Measurements from ENCODE around the gene CGB5. TPM values are rescaled to one million over a fixed set of nuclear protein-coding genes. Genes with fewer than 3 reads are reported as not detected.
"Not testable (repeated sequence)": the region's sequence is repeated elsewhere in the genome, so short reads cannot be mapped to it uniquely, and the experiment has no call there.

Gene CGB5
- total RNA-seq, 2 experiments from 2014 or later: not detected

DNA sequence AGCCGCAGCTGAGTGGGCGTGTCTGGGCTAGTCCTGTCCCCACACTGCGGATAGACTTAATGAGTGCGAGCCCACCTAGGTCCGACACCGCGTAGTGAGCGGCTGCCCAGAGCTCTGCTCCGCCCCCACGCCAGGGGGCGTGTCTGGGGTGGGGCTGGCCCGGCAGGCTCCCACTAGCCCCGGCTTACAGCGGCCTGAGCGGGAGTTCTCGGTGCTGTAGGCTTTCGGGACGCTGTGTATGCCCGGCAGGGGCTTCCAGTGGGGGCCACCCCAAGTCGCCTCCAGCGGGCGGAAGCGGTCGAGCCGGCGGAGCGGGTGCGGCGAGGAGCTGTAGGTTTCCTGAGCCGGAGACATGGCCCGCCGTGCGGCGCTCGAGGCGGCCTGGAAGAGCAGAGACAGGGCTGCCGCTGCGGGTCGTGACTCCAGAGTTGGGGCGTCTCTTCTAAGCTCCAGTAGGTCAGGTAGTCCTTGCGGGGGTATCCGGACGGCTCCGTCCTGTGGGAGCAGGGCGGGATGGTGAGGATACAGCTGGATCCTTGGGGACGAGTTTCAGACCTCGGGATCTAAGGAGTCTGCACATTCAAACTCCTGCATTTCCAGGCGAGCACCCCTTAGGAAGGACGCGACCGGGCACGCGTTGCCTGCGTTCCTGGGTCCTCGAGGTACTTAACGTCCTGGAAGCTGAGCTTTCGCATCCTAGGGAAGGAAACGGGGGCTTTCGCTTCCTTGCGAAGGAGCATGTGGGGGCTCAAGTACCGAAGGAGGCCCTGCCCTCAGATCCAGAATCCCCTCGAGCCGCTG is 12.7 kb downstream of the CGB5 start:
- DNase-seq (peak; percentile 77), ATAC-seq (ENCODE audit: low read depth) (peak; percentile 80)
- H3K36me3 Mint-ChIP-seq: no peaks in the 10 kb centered on the region
- no peaks in the 10 kb centered on the region for H3K9me3 Mint-ChIP-seq
- H3K4me1 Mint-ChIP-seq: peaks cover 11% of the 10 kb centered on the region
- H3K27me3 Mint-ChIP-seq: peaks cover 49% of the 10 kb centered on the region
- peak overlapping the region; percentile 70 for H3K4me3 Mint-ChIP-seq
- H3K27ac Mint-ChIP-seq: no peak overlapping the region
- POLR2A ChIA-PET: no interaction called here

DNA sequence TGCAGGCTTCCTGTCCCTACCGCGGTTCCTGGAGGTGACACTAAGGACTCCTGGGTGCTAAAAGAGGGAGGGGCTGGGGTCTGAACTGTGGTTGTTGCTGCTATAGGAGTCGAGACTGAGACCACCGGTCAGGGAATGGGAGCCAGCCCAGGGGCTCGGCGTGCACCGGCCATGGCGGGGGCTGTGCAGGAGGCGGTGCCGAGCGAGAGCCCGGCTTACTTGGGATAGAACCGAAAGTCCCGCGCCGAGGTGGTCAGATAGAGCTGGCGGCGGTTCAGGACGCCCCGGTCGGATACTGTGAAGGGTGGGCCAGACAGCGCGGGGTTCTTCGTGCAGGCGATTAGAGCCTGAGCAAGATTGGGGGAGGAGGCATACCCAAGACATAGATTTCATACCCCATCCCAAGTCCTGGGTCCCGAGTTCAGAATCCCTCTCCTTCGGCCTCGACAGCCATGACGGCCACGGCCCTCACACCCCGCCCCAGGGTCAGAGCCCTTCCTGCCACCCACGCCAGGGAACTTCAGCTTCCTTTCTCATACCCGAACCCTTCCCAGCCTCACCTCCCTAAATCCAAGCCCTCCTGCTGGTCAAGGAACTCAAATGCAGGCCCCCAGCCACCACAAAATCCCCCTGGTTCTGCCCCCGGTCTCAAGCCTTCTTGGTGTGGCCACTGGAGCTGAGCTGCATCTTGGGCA is 13.4 kb downstream of the CGB5 start:
- ATAC-seq (ENCODE audit: low read depth); H3K9me3 Mint-ChIP-seq; H3K27ac Mint-ChIP-seq; H3K36me3 Mint-ChIP-seq; POLR2A ChIA-PET; DNase-seq: not testable (repeated sequence)
- H3K27me3 Mint-ChIP-seq: peaks cover 56% of the 10 kb centered on the region
- H3K4me3 Mint-ChIP-seq: peak overlapping the region; percentile 70
- peaks cover 11% of the 10 kb centered on the region for H3K4me1 Mint-ChIP-seq

DNA sequence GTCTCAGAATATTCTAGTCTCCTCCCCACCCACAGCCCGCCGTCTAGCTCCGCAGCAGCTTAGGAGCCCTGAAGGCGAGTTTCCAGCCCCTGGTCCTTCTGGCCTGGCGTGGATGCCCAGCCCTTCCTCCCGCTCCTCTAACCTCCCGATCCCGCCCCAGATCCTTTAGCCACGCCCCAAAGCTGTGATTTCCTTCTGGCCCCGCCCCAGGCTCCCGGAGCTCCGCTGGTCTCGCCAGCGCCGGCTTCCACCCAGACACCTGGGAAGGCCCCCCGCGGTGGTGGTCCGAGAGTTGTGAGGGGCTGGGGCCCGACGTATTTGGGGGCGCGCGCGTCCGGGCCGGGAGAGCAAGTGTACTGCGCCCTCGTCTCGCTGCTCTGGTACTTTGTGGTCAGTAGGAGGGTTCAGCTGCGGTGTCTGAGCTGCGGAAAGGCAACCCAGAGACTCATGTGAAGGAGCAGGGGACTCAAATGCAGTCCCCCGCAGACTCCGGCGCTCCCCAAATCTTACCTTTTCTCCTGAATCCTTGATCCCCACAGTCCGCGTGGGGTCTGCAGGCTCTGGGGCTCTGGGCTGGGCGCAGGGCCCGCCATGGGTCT is 14.1 kb downstream of the CGB5 start, which contains the start of gene CGB7:
CGB7 (minus strand) TSS at position 114 of the 599 bp plus-strand sequence. CDS start 2,374 bp downstream, outside the sequence.
- POLR2A ChIA-PET: no interaction called here
- peak; percentile 52 for DNase-seq

DNA sequence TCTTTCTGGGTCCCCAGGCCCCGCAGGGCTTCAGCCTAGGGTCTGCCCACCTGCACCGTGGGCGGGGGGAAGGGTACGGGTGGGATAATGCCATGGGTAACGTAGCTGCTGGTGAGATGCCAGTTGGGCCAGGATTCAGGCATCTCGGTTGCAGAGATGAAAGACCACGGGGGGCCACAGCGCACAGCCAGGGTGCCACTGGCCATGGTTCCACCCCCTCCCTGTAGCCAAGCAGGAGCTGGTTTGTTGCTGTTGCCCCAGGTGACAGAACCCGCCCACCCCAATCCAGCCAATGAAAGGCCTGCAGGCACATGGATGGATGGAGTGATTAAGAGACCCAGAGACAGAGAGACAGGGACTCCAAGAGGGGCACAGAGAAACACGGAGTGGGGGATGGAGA is 14.9 kb downstream of the CGB5 start:
- ATAC-seq (ENCODE audit: low read depth) (no peak), DNase-seq (no peak)
- H3K27ac Mint-ChIP-seq: no peak overlapping the region
- POLR2A ChIA-PET: no interaction called here
- H3K36me3 Mint-ChIP-seq: no peaks in the 10 kb centered on the region
- peaks cover 11% of the 10 kb centered on the region for H3K4me1 Mint-ChIP-seq
- no peak overlapping the region for H3K4me3 Mint-ChIP-seq
- no peaks in the 10 kb centered on the region for H3K9me3 Mint-ChIP-seq
- H3K27me3 Mint-ChIP-seq: peaks cover 65% of the 10 kb centered on the region

More for the DNA sequence above, 14.1 kb downstream of the CGB5 start, which contains the start of gene CGB7:
- H3K27me3 Mint-ChIP-seq: peaks cover 57% of the 10 kb centered on the region
- peaks cover 11% of the 10 kb centered on the region for H3K4me1 Mint-ChIP-seq
- no peak within 1 kb of the TSS for H3K27ac Mint-ChIP-seq
- ATAC-seq (ENCODE audit: low read depth): no peak
- peak within 1 kb of the TSS; percentile 70 for H3K4me3 Mint-ChIP-seq
- no peaks in the 10 kb centered on the region for H3K9me3 Mint-ChIP-seq
- no peaks in the 10 kb centered on the region for H3K36me3 Mint-ChIP-seq

DNA sequence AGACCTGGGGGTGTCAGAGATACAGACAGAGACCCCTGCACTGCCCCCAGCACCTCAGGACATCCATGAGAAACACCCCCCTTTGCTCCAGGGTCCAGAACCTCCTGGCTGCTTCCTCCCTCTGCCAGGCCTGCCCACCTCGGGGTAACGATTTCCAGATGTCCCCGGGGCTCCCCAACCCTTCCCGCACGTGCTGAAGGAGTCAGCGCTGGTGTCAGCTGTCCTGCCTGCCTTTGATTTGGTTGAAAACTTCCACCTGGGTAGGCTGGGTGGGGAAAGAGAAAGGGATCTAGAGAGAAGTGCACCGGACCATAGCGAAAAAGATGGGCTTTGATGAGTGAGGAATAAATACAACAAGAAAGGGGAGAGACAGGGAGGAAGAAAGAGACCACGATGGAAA is 15.4 kb downstream of the CGB5 start:
- DNase-seq: no peak
- POLR2A ChIA-PET: no interaction called here
- H3K36me3 Mint-ChIP-seq: no peaks in the 10 kb centered on the region
- no peak overlapping the region for H3K27ac Mint-ChIP-seq
- no peak overlapping the region for H3K4me3 Mint-ChIP-seq
- peaks cover 11% of the 10 kb centered on the region for H3K4me1 Mint-ChIP-seq
- H3K9me3 Mint-ChIP-seq: no peaks in the 10 kb centered on the region
- H3K27me3 Mint-ChIP-seq: peaks cover 70% of the 10 kb centered on the region
- no peak for ATAC-seq (ENCODE audit: low read depth)

DNA sequence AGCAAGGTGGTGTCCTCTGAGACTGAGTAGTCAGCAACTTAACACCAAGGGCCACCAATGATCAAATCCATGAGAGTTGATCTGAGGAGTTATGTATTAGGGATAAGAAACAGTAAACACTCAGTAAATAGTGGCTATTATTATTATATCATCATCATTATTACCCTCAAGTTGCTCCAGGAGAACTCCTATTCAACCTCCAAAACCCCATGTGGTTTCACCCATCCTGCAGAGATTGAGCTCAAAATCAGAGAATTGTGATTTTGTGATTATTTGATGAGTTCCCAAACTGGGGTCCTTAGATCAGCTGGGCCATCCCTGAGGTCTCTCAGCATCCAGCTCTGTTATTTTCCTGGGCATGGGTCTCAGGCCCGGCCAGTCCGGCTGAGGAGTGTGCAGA is 17.4 kb downstream of the CGB5 start:
- DNase-seq (no peak), ATAC-seq (ENCODE audit: low read depth) (no peak)
- no peaks in the 10 kb centered on the region for H3K9me3 Mint-ChIP-seq
- no peaks in the 10 kb centered on the region for H3K36me3 Mint-ChIP-seq
- H3K4me1 Mint-ChIP-seq: peaks cover 11% of the 10 kb centered on the region
- H3K4me3 Mint-ChIP-seq: no peak overlapping the region
- POLR2A ChIA-PET: interaction anchor here (1.4 kb wide), 1 partner anchor 9 kb away, joined by 3 read pairs; no protein-coding TSS in a partner anchor
- no peak overlapping the region for H3K27ac Mint-ChIP-seq
- H3K27me3 Mint-ChIP-seq: peaks cover 83% of the 10 kb centered on the region

DNA sequence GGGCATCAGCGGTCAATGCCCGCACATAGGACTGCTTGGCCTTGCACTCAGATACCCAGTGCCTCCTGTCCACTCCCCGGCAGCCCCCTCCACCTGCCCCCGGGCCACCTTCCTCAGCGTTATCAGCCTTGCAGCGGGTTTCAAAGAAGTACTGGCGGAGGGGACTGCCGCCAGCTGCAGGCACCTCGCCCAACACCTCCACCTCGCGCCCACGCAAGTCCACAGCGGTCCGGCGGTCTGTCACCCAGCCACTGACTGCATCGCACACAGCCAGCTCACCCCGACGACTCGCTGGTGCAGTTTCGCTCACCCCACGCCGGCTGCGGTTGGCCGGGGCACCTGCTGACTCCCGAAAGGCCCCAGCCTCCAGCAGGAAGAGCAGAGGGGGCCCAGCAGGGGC is 17.8 kb downstream of the CGB5 start:
- Mint-ChIP-seq H3K4me3 (no peak overlapping the region), H3K4me1 (peaks cover 11% of the 10 kb centered on the region), H3K27me3 (peaks cover 83% of the 10 kb centered on the region), H3K9me3 (no peaks in the 10 kb centered on the region), H3K27ac (no peak overlapping the region), H3K36me3 (no peaks in the 10 kb centered on the region)
- ATAC-seq (ENCODE audit: low read depth): no peak
- POLR2A ChIA-PET: no interaction called here
- DNase-seq: no peak

DNA sequence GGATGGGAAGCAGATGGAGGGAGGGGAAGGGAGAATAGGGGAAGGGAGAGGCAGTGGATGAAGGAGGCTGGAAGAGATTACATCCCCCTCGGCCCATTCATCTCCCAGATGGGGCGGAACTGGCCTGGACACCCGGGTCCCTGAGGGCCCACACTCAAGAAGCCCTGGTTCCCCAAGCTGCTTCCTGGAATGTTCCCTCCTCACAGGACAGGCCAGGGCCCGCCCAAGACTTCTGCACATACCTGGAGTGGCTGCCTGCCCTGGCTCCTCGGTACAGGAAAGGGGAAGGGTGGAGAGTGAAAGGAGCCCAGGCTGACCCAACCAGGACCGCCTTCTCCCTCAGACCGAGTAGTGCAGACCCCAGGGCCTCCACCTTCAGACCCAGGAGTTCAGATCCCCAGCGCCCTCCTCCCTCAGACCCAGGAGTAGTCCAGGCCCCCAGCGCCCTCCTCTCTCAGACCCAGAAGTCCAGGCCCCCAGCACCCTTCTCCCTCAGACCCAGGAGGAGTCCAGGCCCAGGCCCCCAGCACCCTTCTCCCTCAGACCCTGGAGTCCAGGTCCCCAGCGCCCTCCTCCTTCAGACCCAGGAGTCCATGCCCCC is 20.5 kb downstream of the CGB5 start:
- Mint-ChIP-seq H3K4me3 (no peak overlapping the region), H3K27me3 (peaks cover 82% of the 10 kb centered on the region), H3K9me3 (no peaks in the 10 kb centered on the region), H3K27ac (no peak overlapping the region), H3K36me3 (no peaks in the 10 kb centered on the region), H3K4me1 (no peaks in the 10 kb centered on the region)
- POLR2A ChIA-PET: no interaction called here
- DNase-seq (no peak), ATAC-seq (ENCODE audit: low read depth) (no peak)

DNA sequence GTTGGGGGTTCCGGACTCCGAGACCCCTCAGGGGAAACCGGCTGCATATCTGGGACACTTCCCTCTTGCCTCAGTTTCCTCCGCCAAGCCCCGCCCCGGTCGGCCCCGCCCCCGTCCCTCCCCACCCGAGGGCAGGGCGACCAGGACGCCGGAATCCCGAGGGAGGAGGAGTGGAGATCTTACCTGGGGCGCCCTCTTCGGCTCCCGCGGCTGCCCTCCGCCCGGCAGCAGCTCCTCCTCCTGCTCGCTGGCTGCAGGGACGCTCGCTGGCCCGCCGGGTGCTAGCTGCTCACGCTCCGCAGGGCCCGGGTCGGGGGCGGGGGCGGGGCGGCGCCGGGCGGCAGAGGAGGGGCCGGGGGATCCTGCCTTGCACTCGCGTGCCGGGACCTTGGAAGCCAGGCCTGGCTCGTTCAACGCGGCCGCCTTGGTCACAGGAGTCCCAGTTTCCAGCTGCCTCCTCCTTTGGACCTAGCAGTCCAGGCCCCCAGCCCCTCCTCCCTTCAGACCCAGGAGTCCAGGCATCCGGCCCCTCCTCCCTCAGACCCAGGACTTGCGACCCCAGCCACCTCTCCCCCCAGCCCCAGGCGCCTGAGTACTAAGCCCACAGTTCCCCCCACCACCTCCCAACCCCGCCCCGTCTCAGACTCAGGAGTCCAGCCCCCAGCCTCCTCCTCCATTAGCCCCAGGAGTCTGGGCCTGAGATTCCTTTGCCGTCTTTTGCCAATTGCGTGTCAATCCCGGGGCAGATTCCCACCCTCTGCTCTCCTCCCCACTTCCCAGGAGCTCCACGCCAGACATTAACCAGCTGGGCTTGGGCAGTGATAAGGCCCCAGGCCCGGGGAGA is 21.3 kb downstream of the CGB5 start, which contains the start of gene NTF4:
NTF4 (minus strand) TSS at position 51 of the 844 bp plus-strand sequence. CDS start 2,821 bp downstream, outside the sequence.
- Mint-ChIP-seq H3K9me3 (peaks cover 3% of the 10 kb centered on the region), H3K27me3 (peaks cover 82% of the 10 kb centered on the region), H3K36me3 (no peaks in the 10 kb centered on the region), H3K4me1 (no peaks in the 10 kb centered on the region), H3K4me3 (no peak within 1 kb of the TSS), H3K27ac (no peak within 1 kb of the TSS)
- ATAC-seq (ENCODE audit: low read depth): no peak
- POLR2A ChIA-PET: no interaction called here
- no peak for DNase-seq

DNA sequence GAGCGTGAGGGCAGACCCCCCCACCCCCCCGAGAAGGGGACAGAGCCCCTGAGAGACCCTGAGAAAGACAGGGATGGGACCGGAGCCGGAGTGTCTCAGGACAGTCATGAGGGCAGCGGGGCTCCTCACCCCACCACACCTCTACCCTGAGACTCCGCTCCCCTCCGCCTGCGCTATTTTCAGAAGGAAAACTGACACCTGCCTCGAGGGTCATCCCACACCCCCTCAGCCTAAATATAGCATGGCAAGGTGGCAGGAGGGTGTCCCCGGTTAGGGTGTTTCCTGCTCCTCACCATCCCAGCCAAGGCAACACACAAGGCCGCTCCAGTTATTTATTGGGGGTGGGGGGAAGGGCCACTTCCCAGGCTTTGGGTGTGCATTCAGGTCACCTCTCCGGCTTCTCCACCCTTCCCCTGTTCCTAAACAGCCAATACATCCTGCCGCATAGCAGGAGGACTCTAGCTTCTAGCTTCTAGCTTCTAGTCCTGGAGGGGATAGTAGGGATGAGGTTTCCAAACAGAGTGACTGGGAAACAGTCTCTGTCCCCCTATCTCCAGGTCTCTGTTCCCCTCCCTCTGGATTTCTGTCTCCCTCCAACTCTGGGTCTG is 22.4 kb downstream of the CGB5 start:
- no peaks in the 10 kb centered on the region for H3K4me1 Mint-ChIP-seq
- H3K4me3 Mint-ChIP-seq: no peak overlapping the region
- no peaks in the 10 kb centered on the region for H3K36me3 Mint-ChIP-seq
- H3K9me3 Mint-ChIP-seq: peaks cover 3% of the 10 kb centered on the region
- H3K27ac Mint-ChIP-seq: no peak overlapping the region
- peaks cover 78% of the 10 kb centered on the region for H3K27me3 Mint-ChIP-seq
- POLR2A ChIA-PET: no interaction called here
- no peak for DNase-seq
- ATAC-seq (ENCODE audit: low read depth): no peak

DNA sequence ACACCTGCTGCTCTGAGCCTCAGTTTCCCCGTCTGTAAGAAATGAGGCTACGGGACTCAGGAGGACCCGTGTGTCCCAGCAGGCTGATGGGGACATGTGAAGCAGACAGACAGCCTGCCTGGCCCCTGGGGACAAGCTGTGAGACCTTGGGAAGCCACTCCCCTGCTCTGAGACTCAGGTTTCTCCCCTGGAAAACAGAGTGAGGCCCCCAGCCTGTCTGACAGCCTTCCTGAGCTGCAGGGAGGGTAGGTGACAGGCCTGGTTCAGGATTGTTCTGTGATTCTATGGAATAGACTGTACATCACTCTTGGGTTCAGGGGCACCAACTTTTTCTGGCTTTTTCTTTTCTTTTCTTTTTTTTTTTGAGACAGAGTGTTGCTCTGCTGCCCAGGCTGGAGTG is 23.9 kb downstream of the CGB5 start:
- no peak overlapping the region for H3K4me3 Mint-ChIP-seq
- POLR2A ChIA-PET: no interaction called here
- no peaks in the 10 kb centered on the region for H3K36me3 Mint-ChIP-seq
- H3K4me1 Mint-ChIP-seq: no peaks in the 10 kb centered on the region
- peaks cover 3% of the 10 kb centered on the region for H3K9me3 Mint-ChIP-seq
- DNase-seq (no peak), ATAC-seq (ENCODE audit: low read depth) (no peak)
- H3K27me3 Mint-ChIP-seq: peaks cover 77% of the 10 kb centered on the region
- H3K27ac Mint-ChIP-seq: no peak overlapping the region

DNA sequence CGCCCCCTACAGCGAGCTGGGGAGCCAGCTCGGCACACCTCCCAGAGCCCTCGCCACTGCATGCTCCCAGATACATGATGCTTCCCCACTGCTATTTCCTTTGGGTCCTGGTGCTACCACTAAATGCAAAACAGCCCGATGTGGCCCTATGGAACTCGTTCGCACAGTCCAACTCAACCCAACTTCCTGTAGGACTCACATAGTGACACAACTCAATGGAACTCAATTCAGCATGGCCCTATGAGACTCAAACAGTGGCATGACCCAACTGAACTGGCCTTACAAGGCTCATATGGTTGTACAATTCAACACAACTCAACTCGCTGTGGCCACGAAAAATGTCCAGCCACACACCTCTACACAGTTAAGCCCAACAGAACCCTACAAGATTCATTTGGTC is 25.4 kb downstream of the CGB5 start:
- POLR2A ChIA-PET: interaction anchor here (1.2 kb wide), 1 partner anchor 9 kb away, joined by 3 read pairs; no protein-coding TSS in a partner anchor
- ATAC-seq (ENCODE audit: low read depth): no peak
- Mint-ChIP-seq H3K4me1 (peaks cover 6% of the 10 kb centered on the region), H3K36me3 (peaks cover 2% of the 10 kb centered on the region), H3K27me3 (peaks cover 79% of the 10 kb centered on the region), H3K9me3 (peaks cover 3% of the 10 kb centered on the region), H3K4me3 (no peak overlapping the region), H3K27ac (no peak overlapping the region)
- no peak for DNase-seq

All from activated naive CD8-positive, alpha-beta T cell treated with anti-CD3 and anti-CD28 coated beads, Interleukin-2, amount 10 ng/mL, durations not matched to agents 7 days and 5 days (primary cell).